ENCODE results near the gene TBX20.

DNA sequence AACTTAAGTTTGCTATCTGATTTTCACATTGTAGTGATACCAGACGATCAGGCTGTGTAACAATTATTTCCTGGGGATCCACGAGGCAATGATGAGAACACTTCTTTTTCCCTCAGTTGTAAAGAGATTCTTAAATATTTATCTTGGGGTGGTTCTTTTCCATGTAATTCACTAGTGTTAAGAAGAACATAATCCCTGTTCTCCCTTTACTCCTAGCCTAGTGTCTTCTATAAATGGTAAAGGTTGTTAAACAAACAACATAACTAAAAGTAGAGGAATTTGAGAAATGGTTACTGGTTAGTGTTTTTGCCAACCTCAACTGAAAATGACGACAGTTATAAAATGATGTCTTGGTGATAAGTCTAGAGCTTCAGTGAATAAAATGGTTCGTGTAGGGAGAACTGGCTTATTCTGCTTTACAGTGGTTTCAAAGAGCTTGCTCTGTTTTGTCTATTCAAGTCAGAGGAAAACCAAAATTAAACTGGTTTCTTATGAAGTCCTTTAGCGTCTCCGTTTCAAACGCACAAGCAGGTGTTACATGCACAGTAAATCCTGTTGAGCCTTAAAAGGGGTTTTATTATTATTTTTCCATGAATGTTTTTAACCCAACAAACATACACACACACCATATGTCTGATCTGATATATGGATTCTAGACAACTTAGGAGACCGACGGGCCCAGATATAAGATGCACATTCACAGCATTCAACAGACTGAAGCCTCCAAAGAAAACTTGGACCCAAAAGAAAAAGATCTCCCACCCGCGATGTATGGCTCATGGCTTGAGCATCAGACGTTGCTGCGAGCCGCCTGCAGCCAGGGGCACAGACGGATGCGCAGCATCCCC is 1.1 kb downstream of the TBX20 start:
- TF ChIP-seq, protein P1, sequence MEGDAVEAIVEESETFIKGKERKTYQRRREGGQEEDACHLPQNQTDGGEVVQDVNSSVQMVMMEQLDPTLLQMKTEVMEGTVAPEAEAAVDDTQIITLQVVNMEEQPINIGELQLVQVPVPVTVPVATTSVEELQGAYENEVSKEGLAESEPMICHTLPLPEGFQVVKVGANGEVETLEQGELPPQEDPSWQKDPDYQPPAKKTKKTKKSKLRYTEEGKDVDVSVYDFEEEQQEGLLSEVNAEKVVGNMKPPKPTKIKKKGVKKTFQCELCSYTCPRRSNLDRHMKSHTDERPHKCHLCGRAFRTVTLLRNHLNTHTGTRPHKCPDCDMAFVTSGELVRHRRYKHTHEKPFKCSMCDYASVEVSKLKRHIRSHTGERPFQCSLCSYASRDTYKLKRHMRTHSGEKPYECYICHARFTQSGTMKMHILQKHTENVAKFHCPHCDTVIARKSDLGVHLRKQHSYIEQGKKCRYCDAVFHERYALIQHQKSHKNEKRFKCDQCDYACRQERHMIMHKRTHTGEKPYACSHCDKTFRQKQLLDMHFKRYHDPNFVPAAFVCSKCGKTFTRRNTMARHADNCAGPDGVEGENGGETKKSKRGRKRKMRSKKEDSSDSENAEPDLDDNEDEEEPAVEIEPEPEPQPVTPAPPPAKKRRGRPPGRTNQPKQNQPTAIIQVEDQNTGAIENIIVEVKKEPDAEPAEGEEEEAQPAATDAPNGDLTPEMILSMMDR (IDR thresholded peaks at IDR 0.05; ENCODE audit: insufficient read depth, low read depth, low read length): no peak
- TF ChIP-seq EZH2 (IDR thresholded peaks at IDR 0.05; ENCODE audit: insufficient read depth, low read length): no peak

Measured in astrocyte (in vitro differentiated cells and primary cell).